B cell (primary cell): Measurements from ENCODE around the gene FA2H. TPM values are rescaled to one million over a fixed set of nuclear protein-coding genes. Genes with fewer than 3 reads are reported as not detected.

ENCODE experiments used
- ATAC-seq: fragments of 200-7000 bp; cut with Tn5 transposase; one replicate; pipeline ENCODE4 v1.10.0; 2021; ENCODE audit warnings: low read depth, mild to moderate bottlenecking, moderate number of reproducible peaks, moderate library complexity
- CTCF ChIA-PET: fragments of 350-600 bp; sonication (Branson Sonifier 250); formaldehyde crosslinking; loops from one replicate; lab custom pipeline; 2021; ENCODE audit warnings: antibody characterized with exemption, inconsistent platforms; lab: Charles Lee
- POLR2A ChIA-PET: fragments of 350-600 bp; sonication (Branson Sonifier 250); formaldehyde crosslinking; loops from one replicate; lab custom pipeline; 2021; ENCODE audit warnings: antibody characterized with exemption; lab: Charles Lee
- DNase-seq: peaks from one replicate; pipeline ENCODE4 v3.0.0; 2013
- H2AFZ ChIP-seq: 2 replicates; pipeline ENCODE4 v1.6.1; 2012; ENCODE audit warnings: mild to moderate bottlenecking, low read depth, low read length; ENCODE audit not compliant: insufficient read depth, poor library complexity, severe bottlenecking
- H3K27ac ChIP-seq, 2 donors: 1 replicate in 1 of 2; 2 replicates in 1 of 2; pipeline ENCODE4 v1.5.1; 2012 to 2013; ENCODE audit warnings: low read length in 2 of 2, mild to moderate bottlenecking in 2 of 2, moderate library complexity in 1 of 2
- H3K27me3 ChIP-seq, 4 experiments: fragments of 200-600 bp in 1 of 4; sonication (generic) in 1 of 4; replicated peaks in 1 of 4; 1 replicate in 2 of 4; 2 replicates in 2 of 4; pipeline versions ENCODE4 v1.6.1 to v1.7.0; 2013 to 2016; ENCODE audit warnings: low read length in 3 of 4, mild to moderate bottlenecking in 2 of 4, mixed read lengths in 1 of 4, moderate library complexity in 1 of 4; ENCODE audit not compliant: insufficient read depth in 4 of 4, control insufficient read depth in 3 of 4; ENCODE audit errors: control extremely low read depth in 1 of 4
- H3K36me3 ChIP-seq, 2 experiments: replicated peaks in 1 of 2; 1 replicate in 1 of 2; 2 replicates in 1 of 2; pipeline versions ENCODE4 v1.6.1 to v1.7.1; 2013; ENCODE audit warnings: low read length in 1 of 2; ENCODE audit not compliant: insufficient read depth in 2 of 2, control insufficient read depth in 1 of 2; ENCODE audit errors: control extremely low read depth in 1 of 2, extremely low read depth in 1 of 2
- H3K4me1 ChIP-seq, 2 donors: fragments of 200-600 bp in 1 of 2; sonication (generic) in 1 of 2; 1 replicate in 1 of 2; 2 replicates in 1 of 2; pipeline versions ENCODE4 v1.5.1 to v1.6.1; 2013 to 2017; ENCODE audit warnings: low read length in 2 of 2; ENCODE audit not compliant: control insufficient read depth in 2 of 2, insufficient read depth in 2 of 2
- H3K4me2 ChIP-seq: replicated peaks from 2 replicates; pipeline ENCODE3; 2012; ENCODE audit warnings: mild to moderate bottlenecking, low read depth, low read length; ENCODE audit not compliant: poor library complexity, severe bottlenecking
- H3K4me3 ChIP-seq, 5 experiments: fragments of 200-600 bp in 1 of 5; sonication (generic) in 1 of 5; 1 replicate in 3 of 5; 2 replicates in 2 of 5; pipeline versions ENCODE4 v1.5.1 to v1.7.0; 2011 to 2016; ENCODE audit warnings: low read length in 4 of 5, mild to moderate bottlenecking in 4 of 5, low read depth in 2 of 5, control low read depth in 1 of 5, moderate library complexity in 1 of 5; ENCODE audit not compliant: insufficient read depth in 1 of 5; ENCODE audit errors: control extremely low read depth in 1 of 5, extremely low read depth in 1 of 5
- H3K79me2 ChIP-seq: fragments of 200-600 bp; sonication (generic); one replicate; pipeline ENCODE4 v1.6.0; 2016; ENCODE audit warnings: low read length; ENCODE audit not compliant: control insufficient read depth, insufficient read depth
- H3K9ac ChIP-seq: fragments of 200-600 bp; sonication (generic); 2 replicates; pipeline ENCODE4 v1.6.1; 2017; ENCODE audit warnings: mild to moderate bottlenecking, low read length, moderate library complexity
- H3K9me3 ChIP-seq, 3 donors: one replicate each; pipeline versions ENCODE4 v1.6.1 to v1.7.1; 2013; ENCODE audit warnings: low read length in 2 of 3; ENCODE audit not compliant: control insufficient read depth in 2 of 3, insufficient read depth in 1 of 3; ENCODE audit errors: control extremely low read depth in 1 of 3
- H4K20me1 ChIP-seq: 2 replicates; pipeline ENCODE4 v1.6.0; 2012; ENCODE audit warnings: mild to moderate bottlenecking, low read length; ENCODE audit not compliant: insufficient read depth, control insufficient read depth, poor library complexity, severe bottlenecking
- H3K27ac Mint-ChIP-seq: one replicate; pipeline ENCODE4 v1.8.0; 2021; ENCODE audit warnings: mixed read lengths
- H3K27me3 Mint-ChIP-seq: one replicate; pipeline ENCODE4 v1.8.0; 2021; ENCODE audit warnings: mixed read lengths
- H3K4me1 Mint-ChIP-seq: one replicate; pipeline ENCODE4 v1.8.0; 2021; ENCODE audit warnings: mixed read lengths
- H3K4me3 Mint-ChIP-seq: one replicate; pipeline ENCODE4 v1.8.0; 2021; ENCODE audit warnings: mixed read lengths
- H3K9me3 Mint-ChIP-seq: one replicate; pipeline ENCODE4 v1.8.0; 2022; ENCODE audit warnings: mixed read lengths; ENCODE audit not compliant: insufficient read depth
- CTCF ChIP-seq: fragments of 200-600 bp; IDR thresholded peaks from one replicate; pipeline ENCODE4 v1.8.0; 2022; ENCODE audit warnings: antibody characterized with exemption, mild to moderate bottlenecking
- EZH2 ChIP-seq: IDR thresholded peaks from 2 replicates; pipeline ENCODE4 v1.6.1; 2012; ENCODE audit warnings: borderline replicate concordance, low read depth, mild to moderate bottlenecking, moderate library complexity, low read length; ENCODE audit not compliant: insufficient read depth, poor library complexity, severe bottlenecking
- WGBS: methylation state at CpG from one replicate; pipeline ENCODE4 v1.1.5; 2013; ENCODE audit warnings: missing lambda C conversion rate; ENCODE audit not compliant: insufficient coverage; 5-methylcytosine and 5-hydroxymethylcytosine counted together
- intact Hi-C: fragments of 100-400 bp; cut with micrococcal nuclease; formaldehyde crosslinking; loops from one replicate; pipeline ENCODE4 v1.10.0; 2022
- polyA plus RNA-seq: library from polyadenylated mRNA; depleted of rRNA; stranded (reverse); fragments of >200 nt; gene quantifications from 2 replicates; pipeline ENCODE4 v1.2.3, GENCODE V29; 2012
- total RNA-seq, 2 donors: library from RNA; stranded (reverse); fragments of 120-200 nt in 1 of 2; gene quantifications; 1 replicate in 1 of 2; 2 replicates in 1 of 2; pipeline versions ENCODE4 v1.2.3 to v1.2.4, GENCODE V29; 2013 to 2022

Gene FA2H
- total and polyA plus RNA-seq, 2 donors (not counting 1 experiment from before 2014, with no cell fraction given), result 1.0 to 3.6 TPM

GRCh38 chr16:74738113-74738541 is 36.5 kb downstream of the FA2H start:
- H3K79me2 ChIP-seq, result no peaks in the 10 kb centered on the region
- TF ChIP-seq EZH2, result no peak
- TF ChIP-seq CTCF, result no peak
- H3K4me1 ChIP-seq, result no peaks in the 10 kb centered on the region
- H3K4me1 Mint-ChIP-seq, result no peaks in the 10 kb centered on the region
- H2AFZ ChIP-seq, result no peak overlapping the region
- H3K4me3 ChIP-seq, result no peak overlapping the region
- H3K27me3 ChIP-seq, result no peaks in the 10 kb centered on the region
- POLR2A ChIA-PET, result no interaction called here
- intact Hi-C loops, result no loop called here
- H3K27ac Mint-ChIP-seq, result no peak overlapping the region
- no peak overlapping the region for H3K4me3 Mint-ChIP-seq
- H3K9ac ChIP-seq, result no peak overlapping the region
- no peaks in the 10 kb centered on the region for H3K36me3 ChIP-seq
- H3K27me3 Mint-ChIP-seq, result no peaks in the 10 kb centered on the region
- H3K9me3 Mint-ChIP-seq, result no peaks in the 10 kb centered on the region
- no peak overlapping the region for H3K4me2 ChIP-seq
- H3K27ac ChIP-seq, result no peak overlapping the region
- WGBS, result 81% methylated on average over 8 of the region's 10 CpGs
- ATAC-seq, result no peak
- DNase-seq, result no peak
- CTCF ChIA-PET, result no interaction called here
- H3K9me3 ChIP-seq, result no peaks in the 10 kb centered on the region
- H4K20me1 ChIP-seq, result no peaks in the 10 kb centered on the region

- no peak overlapping the region for H3K27ac Mint-ChIP-seq
- Histone ChIP-seq H2AFZ (no peak overlapping the region), H3K27me3 (no peaks in the 10 kb centered on the region), H3K4me3 (no peak overlapping the region), H3K4me2 (no peak overlapping the region), H3K36me3 (no peaks in the 10 kb centered on the region), H3K4me1 (no peaks in the 10 kb centered on the region), H3K79me2 (no peaks in the 10 kb centered on the region), H3K9me3 (no peaks in the 10 kb centered on the region), H4K20me1 (no peaks in the 10 kb centered on the region), H3K27ac (no peak overlapping the region), H3K9ac (no peak overlapping the region)
- 97% methylated on average over 6 of the region's 6 CpGs for WGBS
- CTCF ChIA-PET, result no interaction called here
- H3K9me3 Mint-ChIP-seq, result no peaks in the 10 kb centered on the region
- intact Hi-C loops, result no loop called here
- DNase-seq (no peak), ATAC-seq (no peak)
- POLR2A ChIA-PET, result no interaction called here
- H3K4me1 Mint-ChIP-seq, result no peaks in the 10 kb centered on the region
- H3K27me3 Mint-ChIP-seq, result no peaks in the 10 kb centered on the region
- TF ChIP-seq EZH2, result no peak
- TF ChIP-seq CTCF, result no peak
- no peak overlapping the region for H3K4me3 Mint-ChIP-seq
Measured at GRCh38 chr16:74737521-74737920, 37.1 kb downstream of the FA2H start.
